GM18520 (cell line): Measurements from ENCODE around the gene MEGF11.

Experiments
- ATAC-seq: cut with Tn5 transposase; IDR thresholded peaks from one replicate; pipeline ENCODE4 v1.9.1; 2021; ENCODE audit not compliant: unreplicated experiment

Gene MEGF11

DNA sequence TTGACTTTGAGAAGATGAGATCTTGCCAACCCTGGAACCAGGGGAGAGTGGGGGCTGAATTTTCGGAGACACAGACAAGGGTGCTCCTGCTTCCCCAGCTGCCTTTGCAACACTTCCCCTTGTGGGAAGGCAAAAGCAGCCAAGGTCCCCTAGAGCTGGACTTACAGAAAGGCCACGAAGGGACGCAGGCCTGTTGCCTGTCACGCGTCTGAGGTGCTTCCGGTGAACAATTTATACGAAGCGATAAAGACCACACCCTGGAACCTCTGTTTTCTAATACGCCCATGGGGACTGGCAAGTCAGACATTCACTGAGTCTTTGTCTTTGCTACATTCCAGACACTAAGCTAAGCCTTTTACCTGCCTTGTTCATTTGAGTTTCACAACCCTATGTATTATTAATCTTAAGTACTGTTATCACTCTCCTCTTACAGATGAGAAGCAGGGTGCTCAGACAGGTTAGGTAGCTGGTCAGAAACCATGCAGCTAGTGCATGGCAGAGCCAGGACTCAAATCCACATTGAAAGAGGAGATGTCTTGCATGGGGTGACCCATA is 13.2 kb downstream of the MEGF11 start:
- no peak for ATAC-seq

DNA sequence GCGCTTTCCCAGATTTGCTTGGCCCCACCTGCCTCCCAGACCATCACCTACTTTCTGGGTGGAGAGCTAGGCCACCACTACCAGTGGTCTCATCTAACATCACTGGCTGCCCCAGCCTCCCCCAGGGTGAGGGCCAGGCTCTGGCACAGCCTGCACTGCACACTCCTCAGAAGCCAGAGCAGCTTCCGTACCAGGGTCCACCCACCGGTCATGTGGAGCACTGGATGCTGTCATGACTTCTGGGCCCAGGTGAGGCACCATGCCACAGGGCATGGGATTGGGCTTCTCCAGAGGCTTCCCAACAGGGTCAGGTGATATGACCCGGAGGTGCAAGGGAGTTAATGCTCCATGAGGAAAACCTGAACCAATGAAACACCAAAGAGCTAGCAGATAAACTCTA is 14.0 kb downstream of the MEGF11 start:
- ATAC-seq = no peak

DNA sequence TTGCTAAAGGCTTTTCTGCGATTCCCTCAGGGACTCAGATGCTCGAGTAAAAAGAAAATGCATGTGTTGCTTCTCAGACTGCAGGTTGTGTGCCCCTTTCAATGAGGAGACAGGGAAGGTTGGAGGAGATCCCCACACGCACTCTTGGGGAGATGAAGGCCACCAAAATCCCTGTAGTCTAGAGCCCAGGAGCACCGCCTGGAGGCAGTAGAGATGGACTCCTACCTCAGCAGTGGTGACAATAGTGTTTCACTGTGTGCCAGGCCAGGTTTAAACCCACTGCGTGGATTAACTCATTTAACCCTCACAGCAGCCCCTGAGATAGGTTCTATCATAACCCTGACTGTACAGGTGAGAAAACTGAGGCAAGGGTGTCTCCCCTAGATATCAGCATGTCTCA is 15.2 kb downstream of the MEGF11 start:
- no peak for ATAC-seq

DNA sequence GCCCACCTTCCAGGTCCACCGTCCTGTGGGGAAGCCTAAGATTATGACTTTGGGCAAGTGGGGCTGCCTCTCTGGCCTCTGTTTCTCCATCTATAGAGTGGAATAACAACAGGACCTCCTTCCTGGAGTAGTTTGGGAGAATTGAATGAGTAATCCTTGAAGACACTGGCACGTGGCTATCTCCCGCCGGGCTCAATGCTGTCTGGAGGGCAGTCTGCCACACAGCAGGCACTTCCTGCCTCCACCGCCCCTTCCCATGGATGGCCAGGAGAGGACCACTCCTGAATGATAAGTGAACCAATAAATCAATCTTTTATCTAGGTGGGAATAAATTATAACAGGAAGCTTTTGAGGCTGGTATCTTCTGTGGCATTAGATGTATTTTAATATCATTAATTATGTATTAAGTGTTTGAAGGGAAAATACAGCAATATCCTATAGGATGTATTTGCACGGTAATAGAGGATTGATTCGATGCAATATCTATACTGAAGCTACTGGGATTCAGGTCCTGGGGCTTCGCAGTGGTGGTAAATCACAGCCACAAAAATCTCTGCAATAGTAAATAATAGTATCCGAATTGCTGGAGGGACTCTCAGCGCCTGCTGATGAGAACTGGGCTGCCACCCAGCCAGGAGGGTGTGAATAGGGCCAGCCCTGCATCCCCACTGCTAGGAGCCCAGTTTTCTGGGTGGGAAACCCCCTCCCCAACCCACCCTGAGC is 15.9 kb downstream of the MEGF11 start:
- no peak for ATAC-seq

DNA sequence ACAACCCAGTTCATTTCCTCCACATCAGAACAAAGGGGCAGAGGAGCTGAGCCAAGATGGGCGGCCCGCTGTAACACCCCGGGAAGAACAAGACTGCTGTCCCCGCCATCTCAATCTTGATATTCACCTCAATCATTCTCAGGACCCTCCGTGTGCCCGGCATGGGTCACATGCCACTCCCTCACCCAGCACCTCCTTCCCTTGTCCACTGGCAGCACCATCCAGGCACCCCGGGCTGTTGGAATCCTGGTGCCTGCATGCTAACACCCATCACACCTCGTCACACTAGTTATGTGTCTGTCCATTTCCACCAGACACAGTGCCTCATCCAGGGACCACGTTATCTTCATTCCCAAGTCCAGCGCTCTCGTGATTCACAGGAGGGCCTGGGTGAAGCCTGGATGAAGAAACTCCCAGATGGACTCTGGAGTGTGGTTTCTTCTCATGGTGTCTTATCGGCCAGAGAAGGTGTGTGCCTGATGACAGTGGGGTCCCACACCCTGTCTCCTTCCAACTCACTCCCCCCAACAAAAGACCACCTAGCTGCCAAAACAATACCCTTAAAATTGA is 16.7 kb downstream of the MEGF11 start:
- ATAC-seq = no peak

DNA sequence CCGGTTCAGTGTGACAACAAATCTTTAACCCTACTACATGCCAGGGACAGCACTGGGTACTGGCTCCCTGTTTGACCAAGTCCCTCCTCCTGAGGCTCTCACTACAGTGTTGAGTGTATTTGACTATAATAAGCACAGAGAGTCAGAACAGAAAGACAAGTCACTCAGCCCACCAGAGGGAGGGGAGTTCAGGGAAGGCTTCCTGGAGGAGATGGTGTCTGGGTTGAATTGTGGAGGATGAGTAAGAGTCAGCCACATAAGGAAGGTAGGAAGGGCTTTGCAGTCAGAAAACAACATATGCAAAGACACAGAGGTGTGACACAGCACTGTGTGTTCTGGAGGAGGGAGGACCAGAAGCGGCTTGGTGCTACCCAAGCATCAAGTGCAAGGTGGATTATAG is 17.7 kb downstream of the MEGF11 start:
- ATAC-seq = no peak

DNA sequence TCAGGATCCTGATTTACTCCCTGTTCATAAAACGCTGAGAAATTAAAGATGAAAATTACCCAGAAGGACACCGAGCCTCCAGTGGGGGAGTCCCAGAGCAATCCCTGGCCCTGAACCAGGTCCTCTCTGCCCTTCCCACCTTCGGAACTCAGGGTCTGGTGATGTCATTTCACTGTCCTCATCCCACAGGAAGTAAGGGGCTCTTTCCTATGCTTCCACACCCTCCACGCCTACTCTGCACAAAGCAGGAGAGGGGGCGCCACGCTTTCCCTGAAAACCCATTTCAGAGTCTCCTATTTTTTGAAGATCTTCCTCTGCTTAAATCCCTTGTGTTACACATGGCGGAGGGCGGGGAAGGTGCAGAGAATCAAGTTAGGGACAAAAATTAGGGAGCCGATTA is 18.8 kb downstream of the MEGF11 start:
- ATAC-seq = no peak

DNA sequence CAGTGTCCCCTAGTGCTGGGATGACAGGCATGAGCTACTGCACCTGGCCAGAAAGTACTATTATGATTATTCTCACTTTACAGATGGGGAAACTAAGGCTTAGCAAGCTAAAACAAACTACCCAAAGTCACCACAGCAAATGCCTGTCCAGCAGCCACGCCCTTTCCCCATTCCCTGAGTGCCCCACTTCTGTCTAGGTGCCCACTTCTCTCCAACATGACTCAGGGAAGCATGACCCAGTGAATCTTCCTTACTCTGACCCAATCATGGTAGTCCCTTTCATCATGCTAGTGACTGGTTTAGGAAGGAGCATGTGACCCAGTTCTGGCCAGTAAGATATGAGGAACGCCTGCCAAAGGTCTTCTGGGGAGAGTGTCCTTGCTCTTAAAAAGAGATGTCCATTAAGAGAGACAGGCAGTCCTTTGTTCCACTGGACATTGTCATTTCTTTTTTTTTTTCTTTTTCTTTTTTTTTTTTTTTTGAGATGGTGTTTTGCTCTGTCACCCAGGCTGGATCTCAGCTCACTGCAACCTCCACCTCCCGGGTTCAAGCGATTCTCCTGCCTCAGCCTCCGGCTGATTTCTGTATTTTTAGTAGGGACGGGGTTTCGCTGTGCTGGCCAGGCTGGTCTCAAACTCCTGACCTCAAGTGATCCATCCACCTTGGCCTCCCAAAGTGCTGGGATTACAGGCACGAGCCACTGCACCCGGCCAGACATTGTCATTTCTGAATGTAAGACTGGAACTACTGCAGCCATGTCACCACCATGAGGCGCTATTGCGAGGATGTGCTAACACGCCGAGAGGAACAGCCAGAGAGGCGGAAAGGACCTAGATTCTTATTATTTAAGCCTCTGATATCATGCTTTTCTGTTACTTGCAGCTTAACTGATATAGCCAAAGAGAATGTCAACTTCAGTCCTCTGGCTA is 19.8 kb downstream of the MEGF11 start:
- ATAC-seq = no peak

DNA sequence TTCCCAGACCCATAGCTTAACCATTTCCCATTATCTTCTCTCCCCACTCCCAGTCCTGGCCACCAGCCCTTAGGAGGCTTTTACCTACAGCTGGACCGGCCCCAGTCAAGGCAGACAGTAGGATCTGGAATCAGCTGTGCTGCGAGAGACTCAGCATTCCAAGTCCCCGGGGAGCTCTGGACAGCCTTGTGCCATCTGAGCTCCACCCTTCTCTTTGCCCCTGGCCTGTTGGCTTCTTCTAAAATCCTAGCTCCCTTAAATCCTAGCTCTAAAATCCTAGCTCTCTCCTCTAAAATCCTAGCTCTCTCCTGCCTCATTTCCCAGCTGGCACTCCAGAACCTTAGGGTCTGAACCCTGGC is 21.3 kb downstream of the MEGF11 start:
- no peak for ATAC-seq

DNA sequence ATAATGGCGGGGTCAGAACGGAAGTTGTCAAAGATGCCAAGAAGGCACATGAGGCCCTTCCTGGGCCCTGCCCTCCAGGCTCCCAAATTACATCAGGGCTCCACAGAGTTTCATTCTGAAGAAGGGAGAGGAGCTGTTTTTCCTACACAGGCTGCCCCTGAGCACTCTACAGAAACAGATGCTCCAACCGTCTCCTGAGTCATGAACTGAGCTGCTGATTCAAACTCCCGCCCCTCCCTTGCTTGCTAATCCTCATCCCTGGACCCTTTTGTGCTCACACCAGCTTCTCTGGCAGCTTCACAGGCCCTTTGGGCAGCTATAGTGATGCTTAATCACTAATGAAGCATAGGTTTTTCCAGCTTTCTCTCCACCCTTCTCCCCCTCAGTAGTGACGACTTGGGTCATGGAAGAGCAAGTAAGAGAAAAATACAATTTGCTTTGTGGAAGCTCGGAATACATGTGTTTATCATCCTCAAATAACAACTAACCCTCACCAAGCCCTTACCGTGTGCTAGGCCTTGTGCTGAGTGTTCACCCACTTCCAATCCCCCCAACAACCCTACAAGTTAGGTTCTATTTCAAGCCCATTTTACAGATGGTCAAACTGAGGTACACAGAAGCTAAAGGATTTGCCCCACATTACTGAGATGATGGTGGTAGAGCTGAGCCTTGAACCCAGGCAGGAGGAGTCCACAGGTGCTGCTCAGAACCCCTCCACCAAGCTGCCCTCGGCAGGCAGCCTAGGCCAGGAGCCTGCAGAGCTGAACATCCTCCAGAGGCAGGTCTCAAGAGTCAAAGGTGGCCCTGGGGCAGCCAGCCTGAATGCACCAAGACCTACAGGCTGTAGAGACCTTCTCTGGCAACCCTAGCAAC is 21.9 kb downstream of the MEGF11 start:
- ATAC-seq = no peak

DNA sequence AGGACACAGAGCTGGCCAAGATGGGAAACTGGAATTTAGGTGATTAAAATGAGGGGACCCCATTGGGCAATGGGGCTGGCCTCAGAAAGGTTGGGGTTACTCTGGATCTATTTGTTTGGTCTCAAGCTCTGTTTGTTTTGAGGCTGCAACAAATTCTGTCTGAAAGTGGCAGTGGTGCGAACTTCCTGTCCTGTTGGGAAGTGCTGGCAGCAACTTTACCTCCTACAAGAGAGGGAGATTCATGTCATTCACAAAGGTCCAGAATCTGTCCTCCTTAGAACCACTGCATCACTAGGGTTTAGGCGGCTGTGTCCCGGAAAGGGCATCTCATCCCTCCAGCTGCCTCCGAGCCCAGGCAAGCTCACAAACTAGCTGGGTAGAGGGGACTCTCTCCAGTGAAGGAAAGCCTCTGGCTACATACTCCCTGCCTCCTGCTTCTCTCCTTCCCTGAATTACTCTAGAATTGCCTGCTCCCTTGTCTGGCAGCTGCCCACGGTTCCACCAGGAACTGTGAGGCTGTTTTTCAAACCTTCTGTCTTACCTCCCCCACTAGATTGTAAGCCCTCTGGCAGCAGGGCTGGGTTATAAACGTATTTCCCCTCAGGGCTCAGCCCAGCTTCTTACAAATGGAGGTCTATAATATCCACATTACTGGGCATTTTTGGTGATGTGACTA is 23.6 kb downstream of the MEGF11 start:
- no peak for ATAC-seq

DNA sequence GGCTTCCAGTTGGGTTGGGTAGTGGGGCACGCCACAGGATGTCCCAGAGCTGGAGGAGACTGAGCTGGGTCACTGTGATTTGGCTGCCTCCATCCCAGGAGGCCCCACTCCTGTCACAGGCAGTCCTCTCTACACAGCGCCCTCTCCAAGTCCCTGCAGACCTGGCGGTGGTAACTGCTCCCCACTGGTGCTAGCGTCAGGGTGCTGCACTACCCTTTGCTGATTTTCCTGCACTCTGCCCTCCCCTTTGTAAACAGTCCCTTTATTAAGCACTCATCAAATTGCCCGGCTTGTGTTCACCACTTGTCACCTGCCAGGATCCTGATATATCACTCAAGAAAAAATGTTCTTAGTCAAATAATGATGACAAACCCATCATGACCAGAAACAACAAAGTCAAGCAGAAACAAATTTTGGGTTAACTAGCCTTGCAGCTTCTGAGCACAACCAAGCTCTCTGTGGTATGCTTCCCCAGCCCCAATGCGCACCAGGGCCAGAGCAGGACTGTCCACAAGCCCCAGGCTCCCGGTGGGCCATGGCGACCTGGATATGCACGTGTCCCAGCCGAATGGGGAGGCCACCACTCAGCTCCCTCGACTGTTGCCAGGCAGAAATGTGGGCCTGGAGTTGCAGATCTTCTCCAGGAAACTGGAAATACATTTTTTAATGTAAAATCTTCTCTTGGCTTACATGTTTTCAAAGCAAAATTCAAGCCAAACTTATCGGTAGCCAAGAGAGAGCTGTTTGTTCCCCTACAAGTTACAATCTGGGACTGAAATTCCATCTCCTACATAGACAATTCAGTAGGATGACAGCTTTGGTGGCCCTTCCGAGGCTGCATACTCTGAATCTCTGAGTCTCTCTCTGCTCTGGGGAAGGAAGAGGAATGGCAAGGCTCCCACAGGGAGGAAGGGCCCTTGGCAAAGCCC is 24.5 kb downstream of the MEGF11 start:
- ATAC-seq = no peak

DNA sequence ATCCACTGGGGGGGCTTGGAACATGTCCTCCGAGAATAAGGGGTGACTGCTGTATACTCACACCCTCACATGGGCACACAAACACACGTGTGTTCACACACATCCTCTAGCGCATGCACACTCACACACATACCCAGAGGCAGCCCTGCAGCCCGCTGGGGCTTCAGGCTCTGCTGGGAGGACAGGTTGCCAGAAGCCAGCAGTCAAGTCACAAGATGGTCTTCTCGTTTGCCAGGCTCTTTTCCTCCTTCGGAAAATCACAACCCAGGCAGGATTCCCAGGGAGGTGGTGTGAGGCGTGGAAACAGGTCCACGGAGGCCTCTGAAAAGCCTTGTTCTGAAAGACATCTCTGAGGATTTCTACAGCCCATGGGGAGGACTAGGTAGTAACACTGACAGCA is 26.8 kb downstream of the MEGF11 start:
- ATAC-seq = no peak

DNA sequence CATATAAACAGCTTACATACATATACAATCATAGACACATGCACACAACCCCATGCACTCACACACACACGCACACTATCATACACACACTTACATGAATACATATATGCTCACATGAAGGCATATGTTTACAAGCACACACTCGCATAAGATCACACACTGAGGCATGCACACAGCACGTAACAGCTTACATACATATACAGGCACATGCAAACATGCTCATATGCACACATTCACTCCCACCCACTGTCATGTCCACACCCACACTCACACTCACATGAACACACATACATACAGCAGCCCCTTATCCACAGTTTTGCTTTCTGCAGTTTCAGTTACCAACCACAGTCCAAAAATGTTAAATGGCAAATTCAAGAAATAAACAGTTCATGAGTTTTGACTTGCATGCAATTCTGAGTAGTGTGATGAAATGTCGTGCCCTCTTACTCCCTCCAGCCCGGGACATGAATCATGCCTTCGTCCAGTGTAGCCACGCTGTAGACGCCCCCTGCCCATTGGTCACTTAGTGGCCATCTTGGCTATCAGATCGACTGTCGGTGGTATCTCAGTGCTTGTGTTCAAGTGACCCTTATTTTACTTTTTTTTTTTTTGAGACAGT is 27.8 kb downstream of the MEGF11 start:
- ATAC-seq = no peak

DNA sequence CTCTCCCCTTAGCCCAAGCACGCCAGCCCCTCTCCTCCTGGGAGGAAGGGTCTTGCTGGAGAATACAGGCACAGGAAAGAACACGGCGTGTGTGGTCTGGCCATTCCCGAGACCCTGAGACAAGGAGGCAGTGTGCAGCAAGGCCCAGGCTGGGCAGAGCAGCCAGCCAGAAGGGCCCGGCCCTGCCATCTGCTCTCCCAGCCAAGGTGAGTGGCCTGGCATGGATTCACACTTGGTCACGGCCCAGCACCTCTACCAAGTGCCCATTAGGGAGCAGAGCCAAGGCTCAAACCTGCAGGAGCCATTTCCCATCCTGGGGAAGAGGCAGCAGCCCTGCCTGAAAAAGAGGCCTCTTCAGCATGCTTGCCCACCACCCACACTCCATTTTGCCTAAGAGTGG is 28.6 kb downstream of the MEGF11 start:
- ATAC-seq = no peak

DNA sequence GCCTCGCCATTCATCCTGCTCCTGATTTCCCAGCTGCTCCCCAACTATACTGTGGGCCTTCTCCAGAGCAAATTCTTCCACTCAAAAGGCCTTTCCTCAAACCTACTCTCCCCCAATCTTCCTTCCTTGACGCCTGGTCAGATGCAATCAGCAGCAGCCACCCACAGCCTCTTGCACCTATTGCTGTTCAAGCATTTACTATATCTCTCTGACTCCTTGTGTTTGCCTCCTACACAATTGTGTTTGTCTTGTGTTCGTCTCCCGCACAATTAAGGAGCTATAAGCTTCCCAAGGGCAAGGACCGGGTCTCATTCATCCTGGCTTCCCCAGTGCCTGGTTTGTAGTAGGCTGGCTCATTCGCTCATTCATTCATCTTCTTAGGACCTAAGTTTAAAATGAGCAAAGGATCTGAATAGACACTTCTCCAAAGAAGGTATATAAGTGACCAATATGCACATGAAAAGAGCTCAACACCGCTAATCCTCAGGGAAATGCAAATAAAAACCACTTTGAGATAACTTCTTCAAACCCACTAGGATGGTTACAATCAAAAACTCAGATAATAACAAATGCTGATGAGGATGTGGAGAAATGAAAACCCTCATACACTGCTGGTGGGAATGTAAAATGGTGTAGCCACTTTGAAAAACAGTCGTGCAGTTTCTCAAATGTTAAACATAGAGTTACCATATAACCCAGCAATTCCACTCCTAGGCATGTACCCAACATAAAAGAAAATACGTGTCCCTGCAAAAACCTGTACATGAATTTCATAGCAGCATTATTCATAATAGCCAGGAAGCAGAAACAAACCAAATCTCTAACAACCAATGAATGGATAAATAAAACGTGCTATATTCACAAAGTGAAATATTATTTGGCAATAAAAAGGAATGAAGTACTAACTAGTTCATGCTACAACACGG is 31.0 kb downstream of the MEGF11 start:
- ATAC-seq = no peak

DNA sequence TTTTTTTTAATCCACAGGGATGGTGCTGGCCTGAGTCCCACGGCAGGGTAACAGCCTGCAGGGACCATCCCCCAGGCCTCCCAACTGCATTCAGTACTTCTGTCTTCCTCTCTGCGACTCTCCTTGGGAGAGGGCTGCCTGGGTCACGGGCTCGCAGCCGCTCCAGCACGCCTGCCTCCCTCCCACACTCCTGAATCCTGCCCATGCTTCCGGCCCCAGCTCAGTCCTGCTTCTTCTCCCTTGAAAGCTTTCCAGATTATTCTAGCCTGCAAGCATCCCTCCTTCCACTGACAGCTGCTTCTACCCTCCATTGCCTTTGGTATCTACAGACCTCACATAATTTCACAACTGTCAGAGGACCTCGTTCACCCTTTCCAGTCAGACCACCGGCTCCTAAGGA is 32.4 kb downstream of the MEGF11 start:
- ATAC-seq = no peak

DNA sequence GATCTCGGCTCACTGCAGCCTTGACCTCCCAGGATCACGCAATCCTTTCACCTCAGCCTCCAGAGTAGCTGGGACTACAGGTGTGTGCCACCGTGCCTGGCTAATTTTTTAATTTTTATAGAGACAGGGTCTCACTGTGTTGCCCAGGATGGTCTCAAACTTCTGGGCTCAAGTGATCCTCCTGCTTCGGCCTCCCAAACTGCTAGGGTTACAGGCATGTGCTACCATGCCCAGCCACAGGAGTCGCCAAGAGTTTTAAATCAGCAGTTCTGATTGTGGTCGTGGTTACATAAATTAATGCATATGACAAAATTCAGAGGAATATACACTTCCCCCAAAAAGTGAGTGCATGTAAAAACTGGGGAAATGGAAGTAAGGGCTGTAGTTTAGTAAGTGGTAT is 32.9 kb downstream of the MEGF11 start:
- no peak for ATAC-seq
